Coronary artery (tissue), 2 donors: Measurements from ENCODE around the gene CERS4.
A peak's percentile ranks its signal among the peaks of the same experiment; 100 is the strongest.

Experiments used
- DNase-seq: peaks from one replicate; pipeline ENCODE4 v3.0.0-alpha.2; 2017; ENCODE audit warnings: low spot score
- H3K27ac ChIP-seq, 2 donors: fragments of 200-600 bp; sonication (generic); one replicate each; pipeline ENCODE4 v1.5.1; 2016 to 2019
- H3K4me3 ChIP-seq: fragments of 200-600 bp; sonication (generic); 2 replicates; pipeline ENCODE4 v1.5.1; 2016; ENCODE audit warnings: mild to moderate bottlenecking, moderate library complexity
- CTCF ChIP-seq: fragments of 200-600 bp; sonication (generic); IDR thresholded peaks from one replicate; pipeline ENCODE4 v1.5.1; 2019; ENCODE audit warnings: antibody characterized with exemption

The CERS4 gene

GRCh38 chr19:8252922-8253589 lies 43.9 kb downstream of the CERS4 start:
- TF ChIP-seq CTCF = peak; percentile 82
- H3K27ac ChIP-seq = no peak overlapping the region
- H3K4me3 ChIP-seq = no peak overlapping the region
- DNase-seq = no peak

GRCh38 chr19:8253678-8254077 lies 44.5 kb downstream of the CERS4 start:
- Histone ChIP-seq H3K4me3 (no peak overlapping the region), H3K27ac (no peak overlapping the region)
- DNase-seq = no peak
- no peak for TF ChIP-seq CTCF

- TF ChIP-seq CTCF = no peak
Observed at GRCh38 chr19:8254286-8255001, 45.3 kb downstream of the CERS4 start.

DNA sequence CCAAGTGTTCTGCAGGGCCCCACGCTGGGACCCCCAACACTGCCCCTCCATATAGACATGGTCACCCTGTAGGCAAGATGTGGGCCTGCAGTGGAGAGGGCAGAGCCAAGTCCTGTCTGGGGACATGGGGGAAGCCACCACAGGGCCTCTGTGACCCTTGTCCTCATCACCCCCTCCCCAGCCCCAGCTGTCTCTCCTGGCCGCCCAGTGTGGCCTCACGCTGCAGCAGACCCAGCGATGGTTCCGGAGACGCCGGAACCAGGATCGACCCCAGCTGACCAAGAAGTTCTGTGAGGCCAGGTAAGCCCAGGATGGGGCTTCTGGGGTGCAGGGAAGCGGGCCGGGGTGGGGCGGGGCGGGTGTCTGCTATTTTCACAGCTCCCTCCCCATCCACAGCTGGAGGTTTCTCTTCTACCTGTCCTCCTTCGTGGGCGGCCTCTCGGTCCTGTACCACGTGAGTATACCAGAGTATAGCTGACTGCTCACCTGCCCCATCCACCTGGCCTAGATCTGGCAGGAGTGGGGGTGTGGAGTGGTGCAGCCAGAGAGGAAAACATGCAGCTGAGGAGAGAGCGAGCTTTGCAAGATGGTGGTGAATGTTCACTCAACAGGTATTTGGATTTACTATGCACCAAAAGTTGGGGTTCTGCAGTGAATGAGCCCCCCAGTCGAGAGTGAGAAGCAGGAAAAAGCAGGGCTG lies 46.4 kb downstream of the CERS4 start:
- no peak for TF ChIP-seq CTCF
- no peak for DNase-seq
- Histone ChIP-seq H3K27ac (no peak overlapping the region), H3K4me3 (no peak overlapping the region)

More at GRCh38 chr19:8254286-8255001, 45.3 kb downstream of the CERS4 start:
- Histone ChIP-seq H3K27ac (no peak overlapping the region), H3K4me3 (no peak overlapping the region)
- no peak for DNase-seq

DNA sequence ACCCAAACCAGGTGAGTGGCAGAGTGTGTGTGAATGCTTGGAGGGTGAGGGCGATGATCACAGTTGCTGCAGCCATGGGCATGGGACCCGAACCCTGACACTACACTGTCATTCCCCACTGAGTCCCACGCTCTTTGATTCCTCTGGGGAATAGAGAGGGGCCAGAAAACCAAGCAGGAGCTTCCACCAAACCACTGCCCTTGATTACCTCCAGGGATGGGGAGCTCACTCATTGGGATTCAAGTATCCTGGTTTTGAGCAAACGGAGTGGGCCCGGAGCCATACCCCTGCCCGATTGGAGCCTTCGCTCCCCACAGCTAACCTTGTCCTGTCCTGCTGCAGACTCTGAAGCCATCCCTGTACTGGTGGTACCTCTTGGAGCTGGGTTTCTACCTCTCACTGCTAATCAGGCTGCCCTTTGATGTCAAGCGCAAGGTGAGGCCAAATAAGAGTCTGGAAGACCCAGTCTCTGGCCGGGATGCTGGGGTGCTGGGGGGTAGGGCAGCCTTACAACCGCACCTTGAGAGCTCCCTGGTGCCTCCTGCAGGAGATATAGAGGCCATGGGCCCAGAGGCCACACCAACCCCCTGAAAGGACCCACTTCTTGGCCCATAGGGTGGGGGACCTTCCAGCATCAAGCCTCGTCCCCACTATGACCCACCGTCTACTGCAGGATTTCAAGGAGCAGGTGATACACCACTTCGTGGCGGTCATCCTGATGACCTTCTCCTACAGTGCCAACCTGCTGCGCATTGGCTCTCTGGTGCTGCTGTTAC lies 47.3 kb downstream of the CERS4 start:
- DNase-seq = no peak
- no peak overlapping the region for H3K4me3 ChIP-seq
- no peak overlapping the region for H3K27ac ChIP-seq
- no peak for TF ChIP-seq CTCF

DNA sequence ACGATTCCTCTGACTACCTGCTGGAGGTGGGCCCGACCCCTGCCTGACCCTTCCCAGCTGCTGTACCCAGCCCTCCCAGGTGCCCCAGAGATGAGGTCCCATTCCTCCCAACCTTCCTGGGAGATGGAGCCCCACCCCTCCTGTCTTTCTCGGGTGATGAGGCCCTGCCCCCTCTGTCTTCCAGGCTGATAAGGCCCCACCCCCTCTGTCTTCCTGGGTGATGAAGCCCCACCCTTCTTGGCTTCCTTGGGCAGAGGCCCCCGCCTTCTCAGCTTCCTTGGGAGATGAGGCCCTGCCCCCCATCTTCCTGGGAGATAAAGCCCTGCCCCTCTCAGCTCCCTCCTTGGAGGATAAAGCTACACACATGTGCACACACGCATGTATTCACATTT lies 47.9 kb downstream of the CERS4 start:
- no peak for DNase-seq
- TF ChIP-seq CTCF = no peak
- Histone ChIP-seq H3K4me3 (no peak overlapping the region), H3K27ac (no peak overlapping the region)
